Uterus (tissue), 2 donors: ENCODE measurements around the gene ACTMAP.

ENCODE experiments used
- POLR2A ChIP-seq, 2 donors: fragments of 450-650 bp; IDR thresholded peaks; one replicate each; pipeline ENCODE4 v1.6.1; 2016; ENCODE audit warnings: antibody characterized with exemption in 2 of 2, mild to moderate bottlenecking in 1 of 2, moderate library complexity in 1 of 2
- TF ChIP-seq, protein P1 (sequence below), 4 experiments: fragments of 200-600 bp in 2 of 4; fragments of 450-650 bp in 2 of 4; sonication (generic) in 2 of 4; IDR thresholded peaks; one replicate each; pipeline ENCODE4 v1.5.1; 2016 to 2019; ENCODE audit warnings: antibody characterized with exemption in 4 of 4, mild to moderate bottlenecking in 2 of 4, moderate library complexity in 1 of 4

DNA sequence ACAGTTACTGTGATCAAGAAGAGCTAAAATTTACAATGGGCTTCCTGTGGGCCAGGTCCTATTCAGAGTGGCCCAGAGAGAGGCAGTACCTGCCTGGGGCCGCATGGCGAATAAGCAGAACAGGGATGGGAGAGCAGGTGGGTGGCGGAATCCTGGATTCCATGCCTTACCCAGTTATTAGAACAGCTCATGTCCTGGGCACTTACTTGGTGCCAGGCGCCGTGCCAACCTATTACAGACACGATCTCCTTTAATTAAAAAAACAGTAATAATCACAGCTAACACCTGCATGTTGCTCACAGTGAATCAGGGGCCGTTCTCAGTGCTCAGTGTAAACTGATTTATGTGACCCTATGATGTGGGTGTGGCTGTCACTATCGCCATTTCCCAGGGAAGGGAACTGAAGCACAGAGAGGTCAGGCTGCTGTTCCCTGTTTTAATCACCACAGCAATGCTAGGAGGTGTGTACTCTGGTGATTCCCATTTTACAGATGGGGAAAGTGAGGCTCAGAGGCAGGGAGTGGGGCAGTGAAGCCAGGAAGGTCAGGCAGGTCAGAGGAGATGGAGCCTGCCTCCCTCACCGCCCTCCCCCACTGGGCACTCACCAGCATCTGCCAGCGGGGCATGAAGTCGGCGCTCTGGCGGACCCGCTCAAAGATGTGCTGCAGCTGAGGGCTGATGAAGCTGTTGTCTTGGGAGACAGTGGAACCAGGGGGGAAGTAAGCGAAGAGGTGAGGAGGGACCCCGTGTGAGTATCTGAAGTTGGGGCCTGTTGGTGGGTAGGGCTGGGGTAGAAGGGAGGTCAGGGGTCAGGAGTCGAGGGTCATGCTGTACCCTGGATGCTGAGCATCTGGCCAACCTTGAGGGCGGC, 45.6 kb downstream of the ACTMAP start:
- TF ChIP-seq POLR2A (IDR thresholded peaks at IDR 0.05): no peak
- TF ChIP-seq, protein P1, sequence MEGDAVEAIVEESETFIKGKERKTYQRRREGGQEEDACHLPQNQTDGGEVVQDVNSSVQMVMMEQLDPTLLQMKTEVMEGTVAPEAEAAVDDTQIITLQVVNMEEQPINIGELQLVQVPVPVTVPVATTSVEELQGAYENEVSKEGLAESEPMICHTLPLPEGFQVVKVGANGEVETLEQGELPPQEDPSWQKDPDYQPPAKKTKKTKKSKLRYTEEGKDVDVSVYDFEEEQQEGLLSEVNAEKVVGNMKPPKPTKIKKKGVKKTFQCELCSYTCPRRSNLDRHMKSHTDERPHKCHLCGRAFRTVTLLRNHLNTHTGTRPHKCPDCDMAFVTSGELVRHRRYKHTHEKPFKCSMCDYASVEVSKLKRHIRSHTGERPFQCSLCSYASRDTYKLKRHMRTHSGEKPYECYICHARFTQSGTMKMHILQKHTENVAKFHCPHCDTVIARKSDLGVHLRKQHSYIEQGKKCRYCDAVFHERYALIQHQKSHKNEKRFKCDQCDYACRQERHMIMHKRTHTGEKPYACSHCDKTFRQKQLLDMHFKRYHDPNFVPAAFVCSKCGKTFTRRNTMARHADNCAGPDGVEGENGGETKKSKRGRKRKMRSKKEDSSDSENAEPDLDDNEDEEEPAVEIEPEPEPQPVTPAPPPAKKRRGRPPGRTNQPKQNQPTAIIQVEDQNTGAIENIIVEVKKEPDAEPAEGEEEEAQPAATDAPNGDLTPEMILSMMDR (IDR thresholded peaks at IDR 0.05): no peak
